Vagina (tissue), 2 donors: Measurements from ENCODE around the gene ALDH4A1.

Experiments
- CTCF ChIP-seq, 3 experiments: fragments of 450-650 bp in 2 of 3; fragments of 200-600 bp in 1 of 3; sonication (generic) in 1 of 3; IDR thresholded peaks; one replicate each; pipeline ENCODE4 v1.5.1; 2017 to 2019; ENCODE audit warnings: antibody characterized with exemption in 3 of 3, mild to moderate bottlenecking in 2 of 3, moderate library complexity in 2 of 3
- POLR2A ChIP-seq, 2 donors: fragments of 450-650 bp; IDR thresholded peaks; one replicate each; pipeline ENCODE4 v1.6.1; 2017; ENCODE audit warnings: antibody characterized with exemption in 2 of 2, mild to moderate bottlenecking in 2 of 2, moderate library complexity in 2 of 2
- POLR2AphosphoS5 ChIP-seq, 2 donors: sonication (generic); formaldehyde crosslinking; IDR thresholded peaks; one replicate each; pipeline ENCODE4 v1.9.0; 2017; ENCODE audit warnings: antibody characterized with exemption in 2 of 2, mild to moderate bottlenecking in 2 of 2, low read depth in 1 of 2; ENCODE audit not compliant: insufficient read depth in 1 of 2

GRCh38 chr1:18852501-18852900, 49.9 kb downstream of the ALDH4A1 start:
- TF ChIP-seq CTCF (IDR thresholded peaks at IDR 0.05) (no peak), POLR2AphosphoS5 (IDR thresholded peaks at IDR 0.05; ENCODE audit: insufficient read depth in 1 of 2, low read depth in 1 of 2) (no peak), POLR2A (IDR thresholded peaks at IDR 0.05) (no peak)
